SU-DHL-6 (cell line): ENCODE data around the gene CCDC126.
"Not testable (repeated sequence)": the region's sequence is repeated elsewhere in the genome, so short reads cannot be mapped to it uniquely, and the experiment has no call there.

Experiments used
- CTCF ChIP-seq: fragments of 200-600 bp; sonication (generic); IDR thresholded peaks from one replicate; pipeline ENCODE4 v1.5.1; 2017; ENCODE audit warnings: antibody characterized with exemption, mild to moderate bottlenecking, low read length, moderate library complexity; ENCODE audit not compliant: insufficient read depth, poor library complexity, severe bottlenecking
- EZH2phosphoT487 ChIP-seq: fragments of 200-600 bp; sonication (generic), shearing (Covaris generic); conservative IDR thresholded peaks from 2 replicates; pipeline ENCODE4 v1.6.1; 2018; ENCODE audit warnings: mild to moderate bottlenecking, antibody characterized with exemption, low read length, moderate library complexity, mixed read lengths

GRCh38 chr7:23585304-23585703, 11.9 kb upstream of the CCDC126 start:
- TF ChIP-seq CTCF, EZH2phosphoT487: not testable (repeated sequence)
